ENCODE data around the gene USP35.

- TF ChIP-seq CTCF (IDR thresholded peaks at IDR 0.05; ENCODE audit: low read length) (no peak), EZH2 (IDR thresholded peaks at IDR 0.05; ENCODE audit: borderline replicate concordance, low read length) (no peak)
These were observed 48.2 kb upstream of the USP35 start for GRCh38 chr11:78140392-78141077.
